ENCODE results near the gene PCDHGC3.
A peak's percentile ranks its signal among the peaks of the same experiment; 100 is the strongest.
"Not testable (repeated sequence)": the region's sequence is repeated elsewhere in the genome, so short reads cannot be mapped to it uniquely, and the experiment has no call there.

The PCDHGC3 gene

DNA sequence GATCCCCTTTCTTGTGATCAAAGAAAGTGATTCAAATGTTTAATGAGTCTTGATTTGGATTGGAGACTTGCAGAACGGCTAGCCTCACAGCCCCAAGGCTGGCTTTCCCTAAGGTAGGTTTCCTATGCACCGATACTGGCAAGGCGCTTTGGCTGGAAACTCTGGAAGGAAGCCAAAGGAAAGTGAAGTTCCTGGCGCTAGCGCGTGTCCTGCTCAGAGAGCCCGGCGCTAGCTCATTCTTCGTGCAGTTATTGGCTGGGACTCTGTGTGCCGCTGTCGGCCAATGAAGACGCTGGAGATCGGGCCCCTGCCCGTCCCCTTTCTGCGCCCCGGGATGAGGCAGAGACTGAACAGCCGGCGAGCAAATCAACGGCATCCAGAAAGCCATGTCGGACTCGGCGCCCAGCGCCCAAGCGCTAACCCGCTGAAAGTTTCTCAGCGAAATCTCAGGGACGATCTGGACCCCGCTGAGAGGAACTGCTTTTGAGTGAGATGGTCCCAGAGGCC, at the start of gene PCDHGC3:
PCDHGC3 (plus strand) TSS at position 342 of the 507 bp plus-strand sequence; CDS start at position 493, 151 bp downstream.
- peak; percentile 37 to 48 (median 38) for DNase-seq (ENCODE audit: low read depth in 3 of 3)

DNA sequence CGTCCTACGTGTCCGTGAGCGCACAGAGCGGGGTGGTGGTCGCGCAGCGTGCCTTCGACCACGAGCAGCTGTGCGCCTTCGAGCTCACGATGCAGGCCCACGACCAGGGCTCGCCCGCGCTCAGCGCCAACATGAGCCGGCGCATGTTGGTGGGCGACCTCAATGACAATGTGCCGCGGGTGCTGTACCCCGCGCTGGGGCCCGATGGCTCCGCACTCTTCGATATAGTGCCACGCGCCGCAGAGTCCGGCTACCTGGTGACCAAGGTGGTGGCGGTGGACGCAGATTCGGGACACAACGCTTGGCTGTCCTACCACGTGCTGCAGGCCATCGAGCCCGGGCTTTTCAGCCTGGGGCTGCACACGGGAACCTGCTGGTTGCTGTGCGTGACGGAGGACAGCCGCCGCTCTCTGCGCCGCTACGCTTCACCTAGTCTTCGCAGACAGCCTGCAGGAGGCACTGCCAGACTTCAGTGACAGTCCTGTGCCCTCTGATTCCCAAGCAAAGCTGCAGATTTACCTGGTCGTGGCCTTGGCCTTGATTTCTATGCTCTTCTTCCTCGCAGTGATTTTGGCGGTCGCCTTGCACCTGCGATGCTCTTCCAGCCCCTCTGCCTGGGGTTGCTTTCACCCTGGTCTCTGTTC, 47.9 kb upstream of the PCDHGC3 start:
- DNase-seq (ENCODE audit: low read depth in 3 of 3): no peak

DNA sequence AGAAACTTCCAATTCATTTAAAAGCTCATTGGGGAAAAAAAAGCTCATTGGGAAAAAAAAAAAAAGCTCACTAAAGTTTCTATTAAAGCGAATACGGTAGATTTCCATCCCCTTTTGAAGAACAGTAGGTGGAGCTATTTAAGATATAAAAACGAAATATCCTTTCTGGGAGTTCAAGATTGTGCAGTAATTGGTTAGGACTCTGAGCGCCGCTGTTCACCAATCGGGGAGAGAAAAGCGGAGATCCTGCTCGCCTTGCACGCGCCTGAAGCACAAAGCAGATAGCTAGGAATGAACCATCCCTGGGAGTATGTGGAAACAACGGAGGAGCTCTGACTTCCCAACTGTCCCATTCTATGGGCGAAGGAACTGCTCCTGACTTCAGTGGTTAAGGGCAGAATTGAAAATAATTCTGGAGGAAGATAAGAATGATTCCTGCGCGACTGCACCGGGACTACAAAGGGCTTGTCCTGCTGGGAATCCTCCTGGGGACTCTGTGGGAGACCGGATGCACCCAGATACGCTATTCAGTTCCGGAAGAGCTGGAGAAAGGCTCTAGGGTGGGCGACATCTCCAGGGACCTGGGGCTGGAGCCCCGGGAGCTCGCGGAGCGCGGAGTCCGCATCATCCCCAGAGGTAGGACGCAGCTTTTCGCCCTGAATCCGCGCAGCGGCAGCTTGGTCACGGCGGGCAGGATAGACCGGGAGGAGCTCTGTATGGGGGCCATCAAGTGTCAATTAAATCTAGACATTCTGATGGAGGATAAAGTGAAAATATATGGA, 45.2 kb upstream of the PCDHGC3 start, which contains the start of gene PCDHGA12:
PCDHGA12 (plus strand) TSS at position 176 of the 782 bp plus-strand sequence; CDS start at position 429, 253 bp downstream.
- no peak for DNase-seq (ENCODE audit: low read depth in 3 of 3)

DNA sequence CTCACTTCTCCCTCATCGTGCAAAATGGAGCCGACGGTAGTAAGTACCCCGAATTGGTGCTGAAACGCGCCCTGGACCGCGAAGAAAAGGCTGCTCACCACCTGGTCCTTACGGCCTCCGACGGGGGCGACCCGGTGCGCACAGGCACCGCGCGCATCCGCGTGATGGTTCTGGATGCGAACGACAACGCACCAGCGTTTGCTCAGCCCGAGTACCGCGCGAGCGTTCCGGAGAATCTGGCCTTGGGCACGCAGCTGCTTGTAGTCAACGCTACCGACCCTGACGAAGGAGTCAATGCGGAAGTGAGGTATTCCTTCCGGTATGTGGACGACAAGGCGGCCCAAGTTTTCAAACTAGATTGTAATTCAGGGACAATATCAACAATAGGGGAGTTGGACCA, 44.5 kb upstream of the PCDHGC3 start:
- no peak for DNase-seq (ENCODE audit: low read depth in 3 of 3)

DNA sequence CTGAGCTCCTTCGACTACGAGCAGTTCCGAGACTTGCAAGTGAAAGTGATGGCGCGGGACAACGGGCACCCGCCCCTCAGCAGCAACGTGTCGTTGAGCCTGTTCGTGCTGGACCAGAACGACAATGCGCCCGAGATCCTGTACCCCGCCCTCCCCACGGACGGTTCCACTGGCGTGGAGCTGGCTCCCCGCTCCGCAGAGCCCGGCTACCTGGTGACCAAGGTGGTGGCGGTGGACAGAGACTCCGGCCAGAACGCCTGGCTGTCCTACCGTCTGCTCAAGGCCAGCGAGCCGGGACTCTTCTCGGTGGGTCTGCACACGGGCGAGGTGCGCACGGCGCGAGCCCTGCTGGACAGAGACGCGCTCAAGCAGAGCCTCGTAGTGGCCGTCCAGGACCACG, 43.5 kb upstream of the PCDHGC3 start:
- DNase-seq (ENCODE audit: low read depth in 3 of 3): not testable (repeated sequence)

DNA sequence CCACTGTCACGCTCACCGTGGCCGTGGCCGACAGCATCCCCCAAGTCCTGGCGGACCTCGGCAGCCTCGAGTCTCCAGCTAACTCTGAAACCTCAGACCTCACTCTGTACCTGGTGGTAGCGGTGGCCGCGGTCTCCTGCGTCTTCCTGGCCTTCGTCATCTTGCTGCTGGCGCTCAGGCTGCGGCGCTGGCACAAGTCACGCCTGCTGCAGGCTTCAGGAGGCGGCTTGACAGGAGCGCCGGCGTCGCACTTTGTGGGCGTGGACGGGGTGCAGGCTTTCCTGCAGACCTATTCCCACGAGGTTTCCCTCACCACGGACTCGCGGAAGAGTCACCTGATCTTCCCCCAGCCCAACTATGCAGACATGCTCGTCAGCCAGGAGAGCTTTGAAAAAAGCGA, 43.0 kb upstream of the PCDHGC3 start:
- not testable (repeated sequence) for DNase-seq (ENCODE audit: low read depth in 3 of 3)

DNA sequence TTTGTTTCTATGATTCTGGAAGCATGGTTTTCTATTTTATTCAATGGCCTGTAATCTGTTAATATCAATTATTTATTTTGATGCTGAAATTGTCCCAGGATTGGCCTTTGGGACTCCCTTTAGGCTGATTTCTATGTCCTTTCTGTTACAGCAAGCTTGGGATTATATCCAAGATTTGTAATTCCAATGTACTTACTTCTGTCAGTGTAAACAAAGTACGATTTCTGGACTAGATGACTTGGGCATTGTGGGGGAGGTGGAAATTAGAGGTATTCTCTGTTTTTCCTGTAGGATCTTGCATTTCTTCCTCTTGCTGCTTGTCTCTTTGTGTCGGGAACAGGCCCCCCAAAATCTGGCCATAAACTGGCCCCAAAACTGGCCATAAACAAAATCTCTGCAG, 41.8 kb upstream of the PCDHGC3 start:
- no peak for DNase-seq (ENCODE audit: low read depth in 3 of 3)

DNA sequence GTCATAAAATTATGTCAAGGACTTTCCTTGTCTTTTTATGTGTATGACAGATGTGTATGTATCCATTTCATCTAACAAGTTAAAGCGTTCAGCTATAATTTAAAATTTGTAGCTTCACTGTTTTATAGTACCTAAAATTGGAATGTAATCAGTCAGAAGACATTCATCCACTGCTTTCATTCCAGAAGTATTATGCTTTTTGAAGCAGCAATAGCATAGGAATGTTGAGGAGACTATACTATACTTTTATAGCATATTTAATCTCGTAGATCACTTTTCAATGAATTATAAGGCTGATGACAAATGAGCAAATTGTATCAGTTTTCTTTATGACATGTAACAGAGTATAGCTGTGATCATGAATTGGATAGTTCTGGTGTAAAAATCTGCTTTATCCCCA, 38.5 kb upstream of the PCDHGC3 start:
- no peak for DNase-seq (ENCODE audit: low read depth in 3 of 3)

DNA sequence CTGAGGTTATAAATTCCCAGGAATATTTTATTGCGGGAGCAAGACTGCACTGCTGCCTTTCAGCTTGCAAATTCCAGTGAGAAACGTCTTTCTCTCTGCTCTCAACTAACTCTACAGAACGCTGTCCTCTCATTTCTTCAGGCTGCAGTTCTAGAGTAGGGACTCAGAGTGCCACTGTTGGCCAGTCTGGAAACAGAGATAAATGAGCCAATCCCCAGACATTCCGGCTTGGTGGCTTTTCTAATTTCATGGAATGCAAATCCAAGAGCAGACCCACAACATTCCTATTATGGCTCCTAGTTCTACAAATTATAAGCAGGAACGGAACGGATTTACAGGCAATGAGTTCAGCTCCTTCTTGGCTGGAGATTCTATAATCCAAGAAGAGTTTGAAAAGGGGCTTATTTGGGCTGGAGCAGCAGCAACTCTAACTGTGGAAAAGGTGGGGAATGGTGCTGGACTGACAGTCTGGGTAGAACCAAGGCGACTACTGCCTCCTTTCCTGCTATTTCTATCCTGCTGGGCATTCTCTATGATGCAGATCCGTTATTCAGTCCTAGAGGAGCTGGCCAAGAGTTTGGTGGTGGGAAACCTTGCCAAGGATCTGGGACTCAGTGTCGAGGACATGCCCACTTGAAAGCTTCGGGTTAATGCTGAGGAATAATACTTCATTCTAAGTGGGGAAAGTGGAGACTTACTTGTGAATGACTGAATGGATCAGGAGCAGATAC, 36.2 kb upstream of the PCDHGC3 start:
- no peak for DNase-seq (ENCODE audit: low read depth in 3 of 3)

DNA sequence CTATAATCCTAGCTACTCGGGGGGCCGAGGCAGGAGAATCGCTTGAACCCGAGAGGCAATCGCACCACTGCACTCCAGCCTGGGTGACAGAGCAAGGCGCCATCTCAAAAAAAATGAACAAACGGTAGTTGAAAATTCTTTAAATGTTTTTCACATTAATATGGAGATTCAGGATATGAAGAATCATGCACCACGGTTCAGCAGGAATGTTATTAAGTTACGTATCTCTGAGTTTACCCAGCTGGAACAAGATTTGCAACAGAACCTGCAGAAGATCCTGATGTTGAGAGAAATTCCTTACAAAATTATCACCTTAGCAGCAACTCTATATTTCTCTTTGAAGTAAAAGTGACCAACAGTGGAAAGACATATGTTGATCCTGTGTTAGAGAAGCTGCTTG, 35.4 kb upstream of the PCDHGC3 start:
- no peak for DNase-seq (ENCODE audit: low read depth in 3 of 3)

DNA sequence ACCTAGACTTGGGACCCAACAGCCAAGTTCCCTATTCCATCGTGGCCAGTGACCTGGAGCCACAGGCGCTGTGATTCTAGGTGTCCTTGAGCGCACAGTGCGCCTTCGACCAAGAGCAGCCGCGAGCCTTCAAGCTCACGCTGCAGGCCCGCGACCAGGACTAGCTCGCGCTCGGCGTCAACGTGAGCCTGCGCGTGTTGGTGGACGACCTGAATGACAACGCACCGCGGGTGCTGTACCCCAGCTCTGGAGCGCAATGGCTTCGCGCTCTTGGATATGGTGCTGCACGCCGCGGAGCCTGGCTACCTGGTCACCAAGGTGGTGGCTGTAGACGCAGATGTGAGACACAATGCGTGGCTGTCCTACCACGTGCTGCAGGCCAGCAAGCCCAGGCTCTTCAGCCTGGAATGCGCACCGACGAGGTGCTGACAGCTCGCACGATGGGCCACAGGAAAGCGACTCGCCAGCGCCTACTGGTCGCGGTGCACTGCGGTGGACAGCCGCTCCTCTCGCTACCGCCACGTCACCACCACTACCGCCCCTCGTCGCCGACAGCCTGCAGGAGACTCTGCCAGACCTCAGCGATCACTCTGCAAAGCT, 34.1 kb upstream of the PCDHGC3 start:
- no peak for DNase-seq (ENCODE audit: low read depth in 3 of 3)

DNA sequence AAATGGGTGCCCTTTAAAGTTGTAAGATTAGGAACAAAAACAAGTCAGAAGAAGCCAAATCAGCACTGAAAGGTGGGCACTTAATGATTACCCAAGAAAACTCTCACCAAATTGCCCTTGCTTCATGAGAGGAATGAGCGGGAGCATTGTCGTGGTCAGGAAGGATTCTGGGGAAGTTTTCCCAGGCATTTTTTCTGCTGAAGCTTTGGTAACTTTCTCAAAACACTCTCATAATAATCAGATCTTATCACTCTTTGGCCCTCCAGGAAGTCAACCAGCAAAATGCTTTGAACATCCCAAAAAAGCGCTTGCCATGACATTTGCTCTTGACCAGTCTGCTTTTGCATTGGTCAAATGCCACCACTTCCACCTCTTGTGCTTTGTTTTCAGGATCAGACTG, 10.4 kb upstream of the PCDHGC3 start:
- no peak for DNase-seq (ENCODE audit: low read depth in 3 of 3)

DNA sequence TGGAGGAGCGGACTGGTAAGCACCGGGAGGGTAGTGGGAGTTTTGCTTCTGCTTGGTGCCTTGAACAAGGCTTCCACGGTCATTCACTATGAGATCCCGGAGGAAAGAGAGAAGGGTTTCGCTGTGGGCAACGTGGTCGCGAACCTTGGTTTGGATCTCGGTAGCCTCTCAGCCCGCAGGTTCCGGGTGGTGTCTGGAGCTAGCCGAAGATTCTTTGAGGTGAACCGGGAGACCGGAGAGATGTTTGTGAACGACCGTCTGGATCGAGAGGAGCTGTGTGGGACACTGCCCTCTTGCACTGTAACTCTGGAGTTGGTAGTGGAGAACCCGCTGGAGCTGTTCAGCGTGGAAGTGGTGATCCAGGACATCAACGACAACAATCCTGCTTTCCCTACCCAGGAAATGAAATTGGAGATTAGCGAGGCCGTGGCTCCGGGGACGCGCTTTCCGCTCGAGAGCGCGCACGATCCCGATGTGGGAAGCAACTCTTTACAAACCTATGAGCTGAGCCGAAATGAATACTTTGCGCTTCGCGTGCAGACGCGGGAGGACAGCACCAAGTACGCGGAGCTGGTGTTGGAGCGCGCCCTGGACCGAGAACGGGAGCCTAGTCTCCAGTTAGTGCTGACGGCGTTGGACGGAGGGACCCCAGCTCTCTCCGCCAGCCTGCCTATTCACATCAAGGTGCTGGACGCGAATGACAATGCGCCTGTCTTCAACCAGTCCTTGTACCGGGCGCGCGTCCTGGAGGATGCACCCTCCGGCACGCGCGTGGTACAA, 556 bp downstream of the PCDHGC3 start:
- no peak for DNase-seq (ENCODE audit: low read depth in 3 of 3)

DNA sequence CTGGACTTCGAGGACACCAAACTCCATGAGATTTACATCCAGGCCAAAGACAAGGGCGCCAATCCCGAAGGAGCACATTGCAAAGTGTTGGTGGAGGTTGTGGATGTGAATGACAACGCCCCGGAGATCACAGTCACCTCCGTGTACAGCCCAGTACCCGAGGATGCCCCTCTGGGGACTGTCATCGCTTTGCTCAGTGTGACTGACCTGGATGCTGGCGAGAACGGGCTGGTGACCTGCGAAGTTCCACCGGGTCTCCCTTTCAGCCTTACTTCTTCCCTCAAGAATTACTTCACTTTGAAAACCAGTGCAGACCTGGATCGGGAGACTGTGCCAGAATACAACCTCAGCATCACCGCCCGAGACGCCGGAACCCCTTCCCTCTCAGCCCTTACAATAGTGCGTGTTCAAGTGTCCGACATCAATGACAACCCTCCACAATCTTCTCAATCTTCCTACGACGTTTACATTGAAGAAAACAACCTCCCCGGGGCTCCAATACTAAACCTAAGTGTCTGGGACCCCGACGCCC, 1.3 kb downstream of the PCDHGC3 start:
- DNase-seq (ENCODE audit: low read depth in 3 of 3): no peak

DNA sequence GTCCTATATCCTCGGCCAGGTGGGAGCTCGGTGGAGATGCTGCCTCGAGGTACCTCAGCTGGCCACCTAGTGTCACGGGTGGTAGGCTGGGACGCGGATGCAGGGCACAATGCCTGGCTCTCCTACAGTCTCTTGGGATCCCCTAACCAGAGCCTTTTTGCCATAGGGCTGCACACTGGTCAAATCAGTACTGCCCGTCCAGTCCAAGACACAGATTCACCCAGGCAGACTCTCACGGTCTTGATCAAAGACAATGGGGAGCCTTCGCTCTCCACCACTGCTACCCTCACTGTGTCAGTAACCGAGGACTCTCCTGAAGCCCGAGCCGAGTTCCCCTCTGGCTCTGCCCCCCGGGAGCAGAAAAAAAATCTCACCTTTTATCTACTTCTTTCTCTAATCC, 2.0 kb downstream of the PCDHGC3 start:
- no peak for DNase-seq (ENCODE audit: low read depth in 3 of 3)

DNA sequence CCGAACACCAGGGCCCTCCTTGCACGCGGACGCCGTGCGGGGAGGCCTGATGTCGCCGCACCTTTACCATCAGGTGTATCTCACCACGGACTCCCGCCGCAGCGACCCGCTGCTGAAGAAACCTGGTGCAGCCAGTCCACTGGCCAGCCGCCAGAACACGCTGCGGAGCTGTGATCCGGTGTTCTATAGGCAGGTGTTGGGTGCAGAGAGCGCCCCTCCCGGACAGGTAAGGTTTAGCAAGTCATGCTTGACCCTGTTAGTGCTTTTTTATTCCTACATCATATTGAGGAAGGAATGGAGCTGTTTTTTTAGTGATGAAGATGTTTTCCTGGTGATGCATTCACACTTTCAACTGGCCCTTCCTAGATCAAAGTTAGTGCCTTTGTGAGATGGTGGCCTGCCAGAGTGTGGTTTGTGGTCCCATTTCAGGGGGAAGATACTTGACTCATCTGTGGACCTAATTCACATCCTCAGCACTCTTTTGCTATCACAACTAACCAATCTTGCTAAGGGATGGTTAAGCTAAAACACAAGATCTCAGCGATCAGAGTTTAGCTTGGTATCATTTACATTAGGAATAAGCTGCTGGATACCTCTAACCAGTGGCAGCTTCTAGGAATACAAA, 2.7 kb downstream of the PCDHGC3 start:
- no peak for DNase-seq (ENCODE audit: low read depth in 3 of 3)

DNA sequence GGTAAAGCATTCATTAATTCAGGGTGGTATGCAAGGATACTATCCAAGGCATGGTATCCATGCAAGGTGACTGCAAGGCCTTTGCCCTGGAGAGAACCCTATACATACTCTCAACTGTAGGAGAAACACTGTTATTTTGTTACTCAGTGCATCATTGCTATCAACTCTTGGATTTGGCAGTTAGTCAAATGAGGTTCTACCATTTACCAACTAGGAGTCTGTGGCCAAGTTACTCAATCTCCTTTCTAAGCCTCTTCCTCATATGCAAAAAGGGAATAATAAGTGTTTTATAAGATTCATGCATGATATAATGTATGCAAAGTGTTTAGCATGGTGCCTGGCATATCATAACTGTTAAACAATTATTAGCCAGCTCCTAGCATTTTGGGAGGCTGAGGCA, 4.0 kb downstream of the PCDHGC3 start:
- DNase-seq (ENCODE audit: low read depth in 3 of 3): no peak

DNA sequence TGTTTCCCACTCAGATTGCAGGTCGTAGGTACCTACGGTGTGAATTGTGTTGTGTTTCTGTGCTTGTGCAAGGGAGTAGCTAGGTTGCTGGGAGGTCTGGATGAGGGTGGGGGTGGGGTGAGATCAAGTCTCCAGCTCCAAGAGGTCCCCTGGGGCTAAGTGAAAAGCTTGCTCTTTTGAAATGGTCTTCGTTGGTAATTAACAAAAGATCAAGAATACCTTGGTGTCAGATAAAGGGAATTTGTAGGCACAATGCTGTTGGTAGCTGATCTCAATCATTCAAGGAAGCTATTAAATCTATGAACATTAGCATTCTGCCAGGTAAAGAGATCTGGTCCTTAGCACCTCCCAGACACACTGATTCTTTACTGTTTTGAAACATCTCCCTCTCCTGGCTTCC, 8.1 kb downstream of the PCDHGC3 start:
- DNase-seq (ENCODE audit: low read depth in 3 of 3): no peak

DNA sequence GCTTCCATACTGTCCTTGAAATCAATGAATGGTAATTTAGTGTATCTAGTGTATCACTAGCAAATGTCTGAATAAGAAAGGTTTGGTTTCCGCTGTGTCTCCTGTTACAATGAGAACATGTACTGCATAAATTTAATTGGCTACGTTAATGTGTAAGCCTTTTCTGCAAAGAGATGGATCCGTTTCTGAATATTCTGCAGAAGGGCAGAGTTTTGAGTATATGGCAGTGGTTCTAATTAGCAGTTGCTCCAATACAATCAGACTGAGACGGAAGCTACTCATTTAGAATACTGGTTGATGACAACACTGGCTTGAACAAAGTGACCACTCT, 8.5 kb downstream of the PCDHGC3 start:
- no peak for DNase-seq (ENCODE audit: low read depth in 3 of 3)

DNA sequence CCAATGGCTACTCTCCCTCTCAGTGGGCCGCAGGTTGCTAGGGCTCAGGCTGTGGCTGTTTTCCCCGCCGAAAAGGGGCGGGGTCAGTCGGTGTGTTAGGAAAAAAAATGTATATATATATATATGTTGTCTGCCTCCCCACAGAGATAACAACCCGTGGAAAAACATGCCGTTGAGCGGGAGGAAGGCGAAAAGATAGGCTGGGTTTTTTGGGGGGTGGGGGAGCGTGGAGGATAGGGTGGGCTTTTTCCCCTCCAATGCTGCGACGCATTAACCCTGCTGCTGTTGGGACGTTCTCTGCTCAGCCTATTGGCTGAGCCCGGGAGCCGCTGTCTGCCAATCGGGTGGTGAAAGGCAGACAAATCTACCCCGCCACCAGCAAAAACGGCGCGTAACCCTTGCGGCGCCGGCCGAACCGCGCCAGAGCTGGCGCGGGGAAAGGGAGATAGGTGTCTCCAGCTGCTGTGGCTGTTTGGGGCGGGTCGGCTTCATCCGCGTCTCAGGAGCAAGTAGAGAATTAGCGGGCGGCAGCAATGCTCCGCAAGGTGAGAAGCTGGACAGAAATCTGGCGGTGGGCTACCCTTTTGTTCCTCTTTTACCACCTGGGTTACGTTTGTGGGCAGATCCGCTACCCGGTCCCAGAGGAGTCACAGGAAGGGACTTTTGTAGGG, 9.0 kb downstream of the PCDHGC3 start, which contains the start of gene PCDHGC4:
PCDHGC4 (plus strand) TSS at position 390 of the 671 bp plus-strand sequence; CDS start at position 534, 144 bp downstream.
- DNase-seq (ENCODE audit: low read depth in 3 of 3): no peak

All from stimulated activated CD4-positive, alpha-beta T cell treated with anti-CD3 and anti-CD28 coated beads, TNF-alpha, amount 100 ng/mL, for 48 hours (primary cell).